ENCODE measurements around the gene MED20.
A peak's percentile ranks its signal among the peaks of the same experiment; 100 is the strongest.

The MED20 gene

DNA sequence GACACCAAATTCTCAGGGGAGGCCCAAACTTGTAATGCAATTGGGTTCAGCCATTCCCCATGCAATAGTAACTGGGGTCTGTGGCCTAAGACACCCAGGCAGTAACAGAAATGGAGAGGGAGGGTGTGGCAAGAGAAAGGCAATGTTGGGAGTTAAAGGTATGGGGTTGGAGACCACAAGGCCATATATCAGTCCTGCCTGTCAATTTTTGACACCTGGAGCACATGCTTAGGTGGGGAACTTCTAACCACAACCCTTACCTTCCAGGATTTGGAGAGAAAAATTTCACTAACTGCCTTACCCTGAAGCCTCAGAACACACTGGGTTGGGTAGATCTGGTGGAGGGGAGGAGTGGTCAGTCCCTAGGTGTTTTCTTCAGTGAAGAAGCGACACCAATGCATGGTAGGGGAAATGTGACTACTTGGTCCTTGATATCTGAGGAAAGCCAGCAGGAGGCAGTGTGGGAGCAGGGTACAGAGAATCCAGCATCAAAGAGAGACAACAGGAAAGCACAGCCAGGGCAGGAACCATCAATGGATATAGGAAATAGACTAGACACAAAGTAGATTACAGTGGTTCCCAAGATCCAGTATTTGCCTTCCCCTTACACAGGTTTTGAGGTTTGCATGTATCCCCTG is 18.9 kb downstream of the MED20 start:
- DNase-seq, result no peak

DNA sequence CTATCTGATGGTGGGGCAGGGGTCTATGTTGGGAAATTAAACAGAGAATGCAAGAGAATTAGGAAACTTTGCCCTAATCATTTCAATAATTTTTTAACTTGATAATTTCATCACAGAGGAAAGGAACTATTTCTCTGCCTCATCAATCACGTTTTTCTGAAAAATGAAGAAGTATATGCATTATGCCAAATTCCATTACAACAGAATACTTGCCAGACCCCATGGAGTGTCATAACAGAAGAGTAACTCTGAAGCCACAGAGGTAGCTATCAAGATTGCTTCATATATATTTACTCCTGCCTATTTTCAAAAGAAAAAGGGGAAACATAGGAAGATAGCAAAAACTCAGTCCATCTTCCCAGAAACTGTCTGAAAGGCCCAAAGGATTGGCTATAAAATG is 20.1 kb downstream of the MED20 start:
- no peak for DNase-seq

DNA sequence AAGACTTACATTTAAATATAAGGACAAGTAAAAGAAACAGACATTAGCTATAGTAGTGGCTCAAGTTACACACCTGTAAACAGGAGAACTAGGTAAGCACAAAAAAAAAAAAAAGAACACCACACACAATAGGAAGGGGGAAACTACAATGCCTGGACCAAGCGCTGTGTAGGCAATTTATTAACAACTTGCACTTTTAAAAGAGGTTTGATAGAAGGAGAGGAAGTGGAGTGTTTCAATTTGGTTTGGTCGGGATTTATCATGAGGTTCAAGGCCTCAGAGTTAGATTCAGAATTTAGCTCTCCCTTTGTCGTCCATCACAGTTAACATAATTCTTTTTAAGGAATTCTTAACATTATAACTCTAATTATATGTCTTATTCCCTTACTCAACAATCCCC is 24.7 kb downstream of the MED20 start:
- no peak for DNase-seq

DNA sequence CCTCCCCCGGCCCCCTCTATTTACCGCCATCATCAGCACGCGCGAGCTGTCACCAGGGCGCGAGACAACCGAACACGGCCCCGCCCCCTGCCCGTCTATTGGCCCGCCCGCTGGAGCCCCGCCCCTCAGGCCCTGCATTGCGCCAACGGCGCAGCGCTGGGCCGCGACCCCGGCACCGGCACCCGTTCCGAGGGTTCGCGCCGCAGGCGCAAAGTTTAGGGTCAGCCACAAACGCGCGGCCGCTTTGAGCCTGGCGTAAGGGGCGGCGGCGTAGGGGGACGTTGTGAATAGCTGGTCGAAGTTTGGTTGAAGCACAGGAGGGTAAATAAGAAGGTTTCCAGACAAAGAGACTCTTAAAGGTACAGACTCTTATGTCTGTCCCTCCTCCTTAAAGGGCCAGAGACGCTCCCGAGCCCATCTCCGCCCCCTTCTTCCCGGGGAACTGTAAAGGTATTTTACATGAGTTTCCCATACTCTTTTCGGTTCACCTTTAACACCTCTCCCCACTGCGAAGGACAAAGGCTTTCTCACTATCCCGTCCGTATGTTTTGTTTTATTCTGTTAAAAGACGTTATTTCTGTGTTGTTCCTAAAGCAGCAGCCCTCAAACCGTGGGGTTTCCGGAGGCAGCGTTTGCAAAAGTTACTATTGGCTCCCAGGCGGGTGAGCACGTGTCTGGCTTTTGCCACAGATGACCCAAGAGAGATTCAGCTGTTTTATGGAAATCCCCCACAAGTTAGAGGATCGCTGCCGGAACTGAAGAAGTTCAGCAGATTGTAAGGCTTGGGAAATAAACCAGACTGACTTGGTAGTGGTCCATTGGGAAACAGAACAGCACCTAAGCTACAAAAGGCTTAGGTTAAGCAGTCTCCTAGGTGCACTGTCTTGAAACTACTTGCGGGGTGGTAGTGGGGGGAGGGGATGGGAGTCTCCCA is 25.4 kb downstream of the MED20 start, which contains the start of gene USP49:
TSS of gene USP49 (minus strand) at position 76 of the 934 bp plus-strand sequence. CDS start 88,392 bp downstream, outside the sequence.
- peak; percentile 82 for DNase-seq

DNA sequence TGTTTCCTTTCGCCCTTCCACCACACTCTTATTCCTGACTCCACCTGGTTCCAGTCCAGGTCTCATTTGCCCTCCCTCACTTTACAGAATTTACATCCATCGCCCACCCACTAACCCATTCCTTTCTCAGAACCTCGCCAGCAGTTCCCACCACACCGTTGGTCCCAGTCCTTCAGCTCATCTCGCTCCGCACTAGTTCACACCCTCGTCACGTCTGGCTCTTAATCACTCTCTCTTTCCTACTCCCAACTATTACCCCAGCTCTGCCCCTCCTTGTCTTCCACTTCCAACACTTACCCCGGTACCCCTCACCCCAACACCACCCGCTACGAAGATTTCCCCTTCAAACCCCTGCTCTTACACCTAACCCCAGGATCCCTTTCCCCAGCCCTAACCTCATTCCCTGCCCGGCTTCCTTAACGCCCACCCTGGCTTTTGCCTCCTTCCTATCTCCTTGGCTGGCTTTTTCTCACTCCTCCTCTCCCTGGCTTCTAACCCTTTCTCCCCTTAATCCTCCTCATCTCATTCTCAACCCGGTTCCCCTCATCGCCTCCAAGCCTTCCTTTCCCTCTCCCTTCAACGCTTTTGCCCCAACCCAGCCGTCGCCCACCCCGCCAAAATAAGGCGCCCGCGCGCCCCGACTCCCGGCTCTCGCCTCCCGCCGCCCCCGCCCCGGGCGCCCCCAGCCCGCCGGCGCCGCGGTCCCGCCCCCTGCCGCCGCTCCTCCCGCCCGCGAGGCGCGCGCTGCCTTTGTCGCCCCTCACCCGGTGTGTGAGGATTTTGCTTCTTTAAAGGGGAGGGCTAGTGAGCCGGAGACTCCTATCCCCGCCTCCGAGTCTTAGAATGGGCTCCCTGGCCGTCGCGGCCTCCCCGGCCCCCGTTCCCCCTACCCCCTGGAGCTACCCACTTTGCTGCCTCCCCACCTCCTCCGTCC is 26.3 kb downstream of the MED20 start:
- no peak for DNase-seq

DNA sequence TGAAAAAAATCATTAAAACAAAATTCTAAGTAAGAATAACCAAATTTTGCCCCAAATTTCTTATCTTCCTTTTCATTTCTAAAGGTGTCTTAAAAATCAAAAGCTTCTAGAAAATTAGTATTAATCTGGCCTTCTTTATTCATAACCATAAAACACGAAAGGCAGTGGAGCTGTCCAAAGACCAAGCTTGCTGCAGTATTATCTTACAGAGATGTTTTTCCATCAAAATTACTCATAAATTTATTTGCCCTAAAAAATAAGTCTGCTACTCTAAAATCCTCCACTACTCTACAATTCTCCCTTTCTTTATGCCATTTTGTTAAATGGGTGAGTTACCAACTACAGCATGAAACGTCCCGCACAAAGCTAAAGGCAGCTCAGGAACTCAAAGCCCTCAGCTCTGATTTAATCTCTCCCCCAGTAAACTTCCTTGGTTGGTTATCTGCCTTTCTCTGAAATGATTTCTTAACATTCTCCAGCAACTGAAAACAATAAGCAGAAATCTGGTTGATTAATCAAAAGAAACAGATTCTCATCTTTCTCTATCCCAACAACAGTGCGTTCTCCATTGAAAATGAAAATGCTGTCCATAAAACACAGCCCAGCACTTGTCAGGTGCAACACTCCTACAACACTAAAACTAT is 27.9 kb downstream of the MED20 start:
- no peak for DNase-seq

DNA sequence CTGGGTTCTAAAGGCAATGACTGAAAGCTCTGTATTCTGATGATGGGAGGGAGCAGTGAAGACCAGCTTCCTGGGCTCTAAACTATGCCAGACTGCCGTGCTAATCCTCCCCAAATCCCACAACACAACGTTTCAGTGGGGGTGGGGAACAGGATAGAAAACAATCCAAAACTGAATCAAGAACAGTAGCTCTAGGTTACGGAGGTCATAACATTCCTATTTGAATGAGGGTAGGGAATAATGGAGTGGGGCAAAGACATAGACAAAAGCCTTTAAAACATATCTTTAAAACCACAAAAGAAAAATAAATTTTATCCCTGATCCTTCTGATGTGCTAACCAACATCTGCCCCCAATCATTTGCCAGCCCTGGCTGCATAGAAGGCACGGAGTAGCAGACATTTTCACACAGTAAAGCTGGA is 33.6 kb downstream of the MED20 start:
- DNase-seq, result peak; percentile 33

DNA sequence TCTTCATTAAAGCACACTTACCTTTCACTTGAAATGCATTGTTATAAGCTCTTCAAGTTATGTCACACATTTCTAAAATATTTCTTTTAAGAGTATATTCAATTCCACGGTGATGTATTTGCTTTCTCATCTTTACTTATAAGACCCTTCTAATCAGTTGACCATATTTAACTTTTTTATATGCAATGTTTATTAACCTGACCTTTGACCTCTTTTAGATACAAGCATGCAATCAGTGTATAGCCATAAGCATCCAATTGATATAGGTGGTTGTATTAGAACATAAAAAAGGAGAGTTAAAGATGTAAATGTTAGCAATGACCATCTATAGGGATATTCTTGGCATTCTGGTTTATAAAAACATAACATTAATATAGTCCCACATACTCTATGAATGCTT is 35.0 kb downstream of the MED20 start:
- DNase-seq, result no peak

DNA sequence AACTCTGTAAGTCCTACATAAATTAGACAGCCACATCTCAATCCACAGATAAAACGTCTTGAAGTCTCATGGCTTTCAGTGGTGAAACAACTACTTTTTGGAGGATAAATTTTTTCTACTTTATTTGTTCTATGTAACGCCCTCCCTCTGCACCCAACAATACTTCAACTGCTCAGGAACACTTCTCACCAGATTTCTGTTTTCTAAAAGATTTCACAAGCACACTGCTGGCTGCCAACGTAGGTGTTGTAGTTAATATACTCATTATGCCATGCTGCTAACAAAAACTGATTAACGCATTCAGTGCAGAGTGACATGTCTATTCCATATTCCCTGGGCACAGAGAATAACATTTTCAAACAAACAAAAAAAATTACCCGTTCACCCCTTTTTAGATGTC is 36.0 kb downstream of the MED20 start:
- no peak for DNase-seq

DNA sequence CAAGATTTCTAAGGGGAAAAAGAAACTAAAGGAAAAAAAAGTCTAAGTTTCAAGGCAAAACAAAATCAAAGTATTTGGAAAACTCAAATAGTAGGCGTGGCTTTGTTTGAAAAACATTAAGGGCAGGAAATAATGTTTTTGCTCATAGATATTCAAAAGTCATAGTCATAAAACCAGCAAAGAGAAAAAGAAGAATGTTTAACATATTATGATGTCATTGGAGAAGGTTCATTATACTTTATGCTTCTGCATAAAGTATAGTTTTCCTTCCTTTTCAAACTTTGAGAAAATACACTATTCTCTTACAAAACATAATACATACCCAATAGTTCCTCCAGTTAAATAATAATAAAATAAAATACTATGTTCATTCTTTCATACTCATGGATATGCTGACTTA is 39.4 kb downstream of the MED20 start:
- no peak for DNase-seq

DNA sequence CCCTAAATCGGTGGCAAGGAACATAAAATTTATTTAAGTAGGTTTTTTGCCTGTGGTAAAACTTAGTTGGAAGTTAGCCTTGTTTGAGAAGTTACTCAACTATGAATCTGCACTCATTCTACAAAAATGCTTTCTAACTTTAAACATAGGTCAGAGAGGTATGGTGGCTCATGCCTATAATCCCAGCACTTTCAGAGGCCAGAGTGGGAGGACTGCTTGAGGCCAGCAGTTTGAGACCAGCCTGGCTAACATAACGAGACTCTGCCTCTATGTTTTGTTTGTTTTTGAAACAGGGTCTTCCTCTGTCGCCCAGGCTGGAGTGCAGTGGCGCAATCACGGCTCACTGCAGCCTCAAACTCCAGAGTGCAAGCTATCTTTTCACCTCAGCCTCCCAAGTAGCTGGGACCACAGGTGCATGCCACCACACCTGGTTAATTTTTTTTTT is 42.0 kb downstream of the MED20 start:
- DNase-seq, result peak; percentile 52

DNA sequence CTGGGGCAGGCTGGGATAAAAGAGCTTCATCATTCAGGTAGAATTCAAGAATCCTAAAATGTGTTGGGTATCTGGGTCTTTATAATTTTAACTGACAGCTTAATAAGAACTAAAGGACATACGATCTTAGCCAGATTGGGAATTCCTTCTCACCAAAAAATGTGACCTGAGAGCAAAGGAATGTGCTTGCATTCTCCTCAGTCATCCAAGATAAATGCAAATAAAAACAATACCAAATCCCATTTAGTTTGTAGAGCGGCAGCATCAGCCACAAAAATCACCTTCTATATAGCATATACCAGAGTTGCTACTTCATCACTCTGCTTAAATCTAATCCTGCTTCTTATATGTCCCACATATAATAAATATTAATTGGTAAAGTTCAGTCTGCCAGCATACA is 42.7 kb downstream of the MED20 start:
- DNase-seq, result peak; percentile 78

DNA sequence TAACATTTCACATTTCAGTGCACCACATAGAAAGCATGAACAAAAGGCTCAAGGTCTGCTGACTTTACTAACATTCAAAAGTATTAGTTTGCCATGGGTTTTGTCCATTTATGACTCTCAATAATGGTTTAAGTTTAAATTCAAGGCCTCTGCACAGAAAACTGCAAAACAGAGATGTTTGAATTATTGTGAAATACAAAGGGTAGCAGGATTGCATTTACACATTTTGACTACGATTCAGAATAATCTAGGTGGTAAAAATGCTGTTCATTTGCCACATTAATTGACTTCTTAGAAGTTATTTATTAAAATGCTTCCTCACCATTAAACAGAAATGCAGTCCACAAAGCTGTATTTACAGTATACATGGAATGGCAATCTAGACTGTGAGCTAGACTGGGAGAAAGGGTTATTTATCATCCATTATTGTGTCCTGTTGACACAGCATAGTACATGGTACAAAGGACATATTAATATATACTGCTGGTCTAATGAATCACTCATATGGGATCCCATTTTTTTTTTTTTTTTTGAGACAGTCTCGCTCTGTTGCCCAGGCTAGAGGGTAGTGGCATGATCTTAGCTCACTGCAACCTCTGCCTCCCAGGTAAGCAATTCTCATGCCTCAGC is 43.8 kb downstream of the MED20 start:
- DNase-seq, result no peak

DNA sequence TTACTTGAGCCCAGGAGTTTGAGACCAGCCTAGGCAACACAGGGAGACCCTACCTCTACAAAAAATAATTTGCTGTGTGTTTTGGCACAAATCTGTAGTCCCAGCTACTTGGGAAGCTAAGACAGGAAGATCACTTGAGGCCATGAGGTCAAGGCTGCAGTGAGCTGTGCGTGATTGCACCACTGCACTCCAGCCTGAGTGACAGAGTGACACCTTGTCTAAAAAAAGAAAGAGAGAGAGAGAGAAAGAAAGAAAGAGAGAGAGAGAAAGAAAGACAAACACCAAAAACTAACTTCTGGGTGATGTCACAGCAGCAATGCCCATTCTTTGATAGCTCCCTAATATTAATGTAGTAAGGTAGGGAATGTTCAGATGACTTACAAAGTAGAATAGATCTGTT is 46.2 kb downstream of the MED20 start:
- no peak for DNase-seq

DNA sequence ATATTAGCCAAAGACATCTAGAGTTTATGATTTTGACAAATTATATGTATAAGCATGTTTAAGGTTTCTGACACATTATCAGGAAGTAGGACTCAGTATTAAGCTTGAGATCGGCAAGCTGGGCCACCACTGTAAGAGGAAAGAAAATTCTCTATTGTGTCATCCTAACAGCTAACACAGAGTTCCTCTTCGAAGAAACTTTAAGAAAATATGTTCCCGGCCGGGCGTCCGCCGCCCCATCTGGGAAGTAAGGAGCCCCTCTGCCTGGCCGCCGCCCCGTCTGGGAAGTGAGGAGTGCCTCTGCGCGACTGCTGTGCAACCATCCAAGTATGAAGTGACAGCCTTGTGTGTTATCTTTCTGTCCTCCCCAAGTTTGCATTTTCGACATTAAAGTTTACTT is 48.8 kb downstream of the MED20 start:
- DNase-seq, result no peak

DNA sequence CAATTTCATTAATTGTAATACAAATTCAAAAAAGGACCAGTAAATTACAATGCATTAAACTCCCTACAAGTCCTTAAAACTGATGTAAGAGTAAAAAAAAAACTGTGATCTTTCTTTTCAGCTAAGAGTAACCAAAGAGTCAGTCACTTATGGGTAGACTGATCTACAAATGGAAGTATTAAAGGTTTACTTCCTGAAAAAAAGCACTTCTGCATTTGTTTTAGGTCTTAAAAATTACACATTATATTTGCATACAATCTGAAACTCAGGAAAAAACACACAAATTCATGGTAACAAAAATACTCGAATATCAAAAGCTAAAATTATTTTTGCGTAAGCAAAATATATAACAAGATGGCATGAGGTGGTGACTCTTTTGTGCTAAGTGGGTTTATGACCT is 49.2 kb downstream of the MED20 start:
- no peak for DNase-seq

DNA sequence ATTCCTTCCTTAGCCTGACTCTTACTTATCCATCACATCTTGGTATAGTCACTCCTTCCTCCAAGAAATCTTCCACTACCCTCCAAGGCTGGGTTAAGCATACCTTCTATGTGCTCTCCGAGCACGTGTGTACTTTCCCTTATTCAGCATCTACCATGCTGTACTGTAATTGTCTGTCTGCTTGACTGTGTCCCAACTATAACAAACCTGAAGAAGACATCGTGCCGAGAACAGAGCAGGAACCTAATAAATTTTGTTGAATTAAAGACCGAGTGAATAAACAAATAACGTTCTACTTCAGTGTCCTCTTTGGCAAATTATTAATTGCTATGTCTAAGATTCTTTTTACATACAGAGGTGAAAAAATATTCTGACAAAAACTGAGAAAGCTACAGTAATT is 61.6 kb downstream of the MED20 start:
- DNase-seq, result no peak

DNA sequence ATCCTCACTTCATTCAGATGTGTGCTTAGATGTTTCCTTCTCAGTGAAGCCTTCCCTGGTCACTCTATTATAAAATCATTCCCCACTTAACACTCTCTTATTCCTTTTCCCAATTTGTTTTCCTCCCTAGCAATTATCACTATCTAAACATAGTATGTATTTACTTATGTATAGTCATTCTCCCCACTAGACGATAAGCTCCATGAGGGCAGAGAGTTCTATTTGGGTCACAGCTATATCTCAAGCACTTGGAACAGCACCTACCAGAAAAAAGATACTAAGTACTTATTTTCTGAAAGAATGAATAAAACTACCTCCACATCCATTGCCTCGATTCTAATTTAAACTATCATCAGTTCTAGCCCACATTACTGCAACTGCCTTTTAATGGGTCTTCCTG is 62.2 kb downstream of the MED20 start:
- DNase-seq, result no peak
